OCI-LY7 (cell line): ENCODE results near the gene ARID5B. TPM values are rescaled to one million over a fixed set of nuclear protein-coding genes. Genes with fewer than 3 reads are reported as not detected.

Experiments
- BruUV-seq: library from RNA; stranded (reverse); fragments of 400-500 nt; replicated peaks from 2 replicates; lab custom pipeline; 2021; lab: Mats Ljungman, UMichigan
- CTCF ChIA-PET: fragments of 300-600 bp; sonication (Branson Sonifier 250); formaldehyde crosslinking; loops from one replicate; lab custom pipeline; 2022; ENCODE audit warnings: antibody characterized with exemption; ENCODE audit not compliant: unreplicated experiment; lab: Charles Lee
- POLR2A ChIA-PET: fragments of 300-600 bp; sonication (Branson Sonifier 250); formaldehyde crosslinking; loops from one replicate; lab custom pipeline; 2022; ENCODE audit warnings: antibody characterized with exemption; lab: Charles Lee
- DNase-seq: peaks from one replicate; pipeline ENCODE4 v3.0.0-alpha.2; 2015; ENCODE audit warnings: low spot score
- H2AFZ ChIP-seq: fragments of 200-600 bp; sonication (generic), shearing (Covaris generic); 2 replicates; pipeline ENCODE4 v1.6.1; 2014; ENCODE audit warnings: mild to moderate bottlenecking, antibody characterized with exemption, low read length, moderate library complexity
- H3K27ac ChIP-seq: fragments of 200-600 bp; sonication (generic); 2 replicates; pipeline ENCODE4 v1.5.1; 2014; ENCODE audit warnings: mixed run types, low read depth, mild to moderate bottlenecking, moderate library complexity, low read length, inconsistent platforms; ENCODE audit not compliant: poor library complexity, severe bottlenecking
- H3K36me3 ChIP-seq: fragments of 200-600 bp; sonication (generic); 2 replicates; pipeline ENCODE4 v1.6.1; 2014; ENCODE audit warnings: mild to moderate bottlenecking, antibody characterized with exemption, low read length, moderate library complexity, mixed read lengths; ENCODE audit not compliant: insufficient read depth
- H3K4me1 ChIP-seq: fragments of 200-600 bp; sonication (generic); 2 replicates; pipeline ENCODE4 v1.5.1; 2014; ENCODE audit warnings: mild to moderate bottlenecking, low read length; ENCODE audit not compliant: insufficient read depth, poor library complexity, severe bottlenecking
- H3K4me2 ChIP-seq: fragments of 200-600 bp; sonication (generic); 2 replicates; pipeline ENCODE4 v1.6.1; 2014; ENCODE audit warnings: mild to moderate bottlenecking, low read length
- H3K4me3 ChIP-seq: fragments of 200-600 bp; sonication (generic); 2 replicates; pipeline ENCODE4 v1.5.1; 2014; ENCODE audit warnings: mild to moderate bottlenecking, low read depth, low read length; ENCODE audit not compliant: poor library complexity, severe bottlenecking
- H3K79me2 ChIP-seq: fragments of 200-600 bp; sonication (generic); 2 replicates; pipeline ENCODE4 v1.6.1; 2016; ENCODE audit warnings: low read depth, mild to moderate bottlenecking, low read length, moderate library complexity, mixed read lengths; ENCODE audit not compliant: insufficient read depth
- H3K9me2 ChIP-seq: fragments of 200-600 bp; sonication (generic); 2 replicates; pipeline ENCODE4 v1.6.1; 2016; ENCODE audit warnings: mild to moderate bottlenecking, low read length, mixed read lengths; ENCODE audit not compliant: insufficient read depth
- H3K9me3 ChIP-seq: fragments of 200-600 bp; sonication (generic); 2 replicates; pipeline ENCODE4 v1.6.1; 2014; ENCODE audit warnings: mild to moderate bottlenecking, mixed run types, low read length, mixed read lengths
- H4K20me1 ChIP-seq: fragments of 200-600 bp; sonication (generic); 2 replicates; pipeline ENCODE4 v1.6.1; 2014; ENCODE audit warnings: mild to moderate bottlenecking, antibody characterized with exemption, low read length, moderate library complexity, mixed read lengths; ENCODE audit not compliant: insufficient read depth
- EZH2phosphoT487 ChIP-seq: fragments of 200-600 bp; sonication (generic); IDR thresholded peaks from 2 replicates; pipeline ENCODE4 v1.6.1; 2018; ENCODE audit warnings: low read depth, borderline replicate concordance, mild to moderate bottlenecking, mixed run types, antibody characterized with exemption, low read length, moderate library complexity, mixed read lengths
- intact Hi-C: fragments of 100-400 bp; cut with micrococcal nuclease; formaldehyde crosslinking; loops from one replicate; pipeline ENCODE4 v1.10.0; 2022; ENCODE audit not compliant: unreplicated experiment
- total RNA-seq, 2 experiments: library from RNA; depleted of rRNA in 1 of 2; stranded (reverse); fragments of >200 nt in 1 of 2; shearing (Covaris generic) in 1 of 2; gene quantifications; 2 replicates each; pipeline ENCODE4 v1.2.3, GENCODE V29; 2014 to 2022
- TF ChIP-seq, protein P1 (sequence below): fragments of 200-600 bp; sonication (generic); conservative IDR thresholded peaks from 2 replicates; pipeline ENCODE4 v1.5.1; 2014; ENCODE audit warnings: mild to moderate bottlenecking, antibody characterized with exemption, low read length, moderate library complexity, mixed read lengths

ARID5B gene
- total RNA-seq, 2 experiments from 2014 or later: 38.0 to 56.7 TPM

- ChIA-PET CTCF (interaction anchor here (1.1 kb wide), 1 partner anchor 189 kb away, joined by 3 read pairs; no protein-coding TSS in a partner anchor), POLR2A (interaction anchor here (0.5 to 12.7 kb wide), 10 partner anchors 10 to 353 kb away, joined by 3 to 284 read pairs (median 5); no protein-coding TSS in a partner anchor)
- BruUV-seq: no TSS peak
- peaks cover 36% of the 10 kb centered on the region for H3K4me1 ChIP-seq
- H3K4me2 ChIP-seq: peak overlapping the region; percentile 93
- no peak for DNase-seq
- H3K9me2 ChIP-seq: no peaks in the 10 kb centered on the region
- H3K27ac ChIP-seq: no peak overlapping the region
- H2AFZ ChIP-seq: peak overlapping the region; percentile 83; the same call in 1 of the 2 replicates
- H3K36me3 ChIP-seq: no peaks in the 10 kb centered on the region
- intact Hi-C loops: loop anchor here (2.0 kb wide), 1 partner anchor 143 kb away; no protein-coding TSS in a partner anchor
- H3K79me2 ChIP-seq: peaks cover 9% of the 10 kb centered on the region; the same call in 1 of the 2 replicates
- no peak overlapping the region for H3K4me3 ChIP-seq
- TF ChIP-seq EZH2phosphoT487: no peak
- TF ChIP-seq, protein P1, sequence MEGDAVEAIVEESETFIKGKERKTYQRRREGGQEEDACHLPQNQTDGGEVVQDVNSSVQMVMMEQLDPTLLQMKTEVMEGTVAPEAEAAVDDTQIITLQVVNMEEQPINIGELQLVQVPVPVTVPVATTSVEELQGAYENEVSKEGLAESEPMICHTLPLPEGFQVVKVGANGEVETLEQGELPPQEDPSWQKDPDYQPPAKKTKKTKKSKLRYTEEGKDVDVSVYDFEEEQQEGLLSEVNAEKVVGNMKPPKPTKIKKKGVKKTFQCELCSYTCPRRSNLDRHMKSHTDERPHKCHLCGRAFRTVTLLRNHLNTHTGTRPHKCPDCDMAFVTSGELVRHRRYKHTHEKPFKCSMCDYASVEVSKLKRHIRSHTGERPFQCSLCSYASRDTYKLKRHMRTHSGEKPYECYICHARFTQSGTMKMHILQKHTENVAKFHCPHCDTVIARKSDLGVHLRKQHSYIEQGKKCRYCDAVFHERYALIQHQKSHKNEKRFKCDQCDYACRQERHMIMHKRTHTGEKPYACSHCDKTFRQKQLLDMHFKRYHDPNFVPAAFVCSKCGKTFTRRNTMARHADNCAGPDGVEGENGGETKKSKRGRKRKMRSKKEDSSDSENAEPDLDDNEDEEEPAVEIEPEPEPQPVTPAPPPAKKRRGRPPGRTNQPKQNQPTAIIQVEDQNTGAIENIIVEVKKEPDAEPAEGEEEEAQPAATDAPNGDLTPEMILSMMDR: no peak
- H4K20me1 ChIP-seq: no peaks in the 10 kb centered on the region
- no peaks in the 10 kb centered on the region for H3K9me3 ChIP-seq
Measured at GRCh38 chr10:61895898-61896600, 5.5 kb upstream of the ARID5B start.

GRCh38 chr10:61896854-61897661, 4.4 kb upstream of the ARID5B start:
- Histone ChIP-seq H3K4me2 (peak overlapping the region; percentile 93), H4K20me1 (no peaks in the 10 kb centered on the region), H3K9me3 (no peaks in the 10 kb centered on the region), H3K4me1 (peaks cover 36% of the 10 kb centered on the region), H3K79me2 (peaks cover 19% of the 10 kb centered on the region; the same call in 1 of the 2 replicates), H2AFZ (peak overlapping the region; percentile 83; the same call in 1 of the 2 replicates), H3K36me3 (no peaks in the 10 kb centered on the region), H3K4me3 (peak overlapping the region; percentile 93), H3K27ac (peak overlapping the region; percentile 96), H3K9me2 (no peaks in the 10 kb centered on the region)
- POLR2A ChIA-PET: interaction anchor here (0.5 to 12.7 kb wide), 19 partner anchors 14 to 906 kb away, joined by 3 to 284 read pairs (median 4); no protein-coding TSS in a partner anchor
- CTCF ChIA-PET: interaction anchor here (0.5 to 1.4 kb wide), 9 partner anchors 50 to 1989 kb away, joined by 3 to 11 read pairs (median 3); no protein-coding TSS in a partner anchor
- BruUV-seq: no TSS peak
- intact Hi-C loops: loop anchor here (1.0 to 2.0 kb wide), 2 partner anchors 142 to 348 kb away; no protein-coding TSS in a partner anchor
- TF ChIP-seq, protein P1: peak; percentile 83
- no peak for TF ChIP-seq EZH2phosphoT487
- DNase-seq: peak; percentile 95
